MCF 10A (cell line): ENCODE results near the gene PLD4. TPM values are rescaled to one million over a fixed set of nuclear protein-coding genes. Genes with fewer than 3 reads are reported as not detected.

Experiments used
- BruUV-seq: library from RNA; stranded (reverse); fragments of 400-500 nt; replicated peaks from 2 replicates; lab custom pipeline; 2021; lab: Mats Ljungman, UMichigan
- CTCF ChIA-PET: fragments of 300-600 bp; sonication (Branson Sonifier 250); formaldehyde crosslinking; extraction: SDS; loops from one replicate; lab custom pipeline; 2021; ENCODE audit warnings: antibody characterized with exemption, inconsistent platforms; lab: Yijun Ruan, JAX
- POLR2A ChIA-PET: fragments of 300-600, 350-650 bp; sonication (Branson Sonifier 250); formaldehyde crosslinking; extraction: SDS; loops from one replicate; lab custom pipeline; 2020; ENCODE audit warnings: antibody characterized with exemption, inconsistent platforms; lab: Yijun Ruan, JAX
- DNase-seq: peaks from one replicate; pipeline ENCODE4 v3.0.0-alpha.2; 2018; ENCODE audit not compliant: unreplicated experiment
- H3K27ac Mint-ChIP-seq: one replicate; pipeline ENCODE4 v1.8.0; 2022; ENCODE audit warnings: mild to moderate bottlenecking, low read depth, mixed read lengths; ENCODE audit not compliant: unreplicated experiment
- H3K27me3 Mint-ChIP-seq: one replicate; pipeline ENCODE4 v1.8.0; 2022; ENCODE audit warnings: mixed read lengths; ENCODE audit not compliant: insufficient read depth, unreplicated experiment
- H3K36me3 Mint-ChIP-seq: one replicate; pipeline ENCODE4 v1.8.0; 2022; ENCODE audit warnings: mild to moderate bottlenecking, moderate library complexity, mixed read lengths; ENCODE audit not compliant: insufficient read depth, unreplicated experiment
- H3K4me1 Mint-ChIP-seq: one replicate; pipeline ENCODE4 v1.8.0; 2022; ENCODE audit warnings: mixed read lengths; ENCODE audit not compliant: insufficient read depth, unreplicated experiment
- H3K4me3 Mint-ChIP-seq: one replicate; pipeline ENCODE4 v1.8.0; 2022; ENCODE audit warnings: mild to moderate bottlenecking, moderate library complexity, mixed read lengths; ENCODE audit not compliant: unreplicated experiment
- H3K9me3 Mint-ChIP-seq: one replicate; pipeline ENCODE4 v1.8.0; 2022; ENCODE audit warnings: mixed read lengths; ENCODE audit not compliant: unreplicated experiment
- intact Hi-C: fragments of 100-400 bp; cut with micrococcal nuclease; formaldehyde crosslinking; loops from 2 replicates; pipeline ENCODE4 v1.14.1; 2022
- total RNA-seq: library from RNA; stranded (reverse); gene quantifications from 2 replicates; pipeline ENCODE4 v1.2.3, GENCODE V29; 2022
- TF ChIP-seq, protein P1 (sequence below): fragments of 200-600 bp; IDR thresholded peaks from one replicate; pipeline ENCODE4 v1.8.0; 2022; ENCODE audit warnings: antibody characterized with exemption, mild to moderate bottlenecking; ENCODE audit not compliant: unreplicated experiment

PLD4 gene
- total RNA-seq, 1 experiment from 2014 or later = not detected

GRCh38 chr14:104893435-104894207, 31.1 kb upstream of the PLD4 start:
- TF ChIP-seq, protein P1, sequence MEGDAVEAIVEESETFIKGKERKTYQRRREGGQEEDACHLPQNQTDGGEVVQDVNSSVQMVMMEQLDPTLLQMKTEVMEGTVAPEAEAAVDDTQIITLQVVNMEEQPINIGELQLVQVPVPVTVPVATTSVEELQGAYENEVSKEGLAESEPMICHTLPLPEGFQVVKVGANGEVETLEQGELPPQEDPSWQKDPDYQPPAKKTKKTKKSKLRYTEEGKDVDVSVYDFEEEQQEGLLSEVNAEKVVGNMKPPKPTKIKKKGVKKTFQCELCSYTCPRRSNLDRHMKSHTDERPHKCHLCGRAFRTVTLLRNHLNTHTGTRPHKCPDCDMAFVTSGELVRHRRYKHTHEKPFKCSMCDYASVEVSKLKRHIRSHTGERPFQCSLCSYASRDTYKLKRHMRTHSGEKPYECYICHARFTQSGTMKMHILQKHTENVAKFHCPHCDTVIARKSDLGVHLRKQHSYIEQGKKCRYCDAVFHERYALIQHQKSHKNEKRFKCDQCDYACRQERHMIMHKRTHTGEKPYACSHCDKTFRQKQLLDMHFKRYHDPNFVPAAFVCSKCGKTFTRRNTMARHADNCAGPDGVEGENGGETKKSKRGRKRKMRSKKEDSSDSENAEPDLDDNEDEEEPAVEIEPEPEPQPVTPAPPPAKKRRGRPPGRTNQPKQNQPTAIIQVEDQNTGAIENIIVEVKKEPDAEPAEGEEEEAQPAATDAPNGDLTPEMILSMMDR = no peak
- H3K9me3 Mint-ChIP-seq = no peaks in the 10 kb centered on the region
- H3K4me1 Mint-ChIP-seq = no peaks in the 10 kb centered on the region
- peaks cover 23% of the 10 kb centered on the region for H3K36me3 Mint-ChIP-seq
- CTCF ChIA-PET = interaction anchor here (1.0 to 1.1 kb wide), 3 partner anchors 123 to 197 kb away, joined by 3 to 4 read pairs (median 3); no protein-coding TSS in a partner anchor
- POLR2A ChIA-PET = interaction anchor here (0.6 to 1.7 kb wide), 3 partner anchors 10 to 171 kb away, joined by 3 to 4 read pairs (median 4); no protein-coding TSS in a partner anchor
- no peak overlapping the region for H3K27ac Mint-ChIP-seq
- no TSS peak for BruUV-seq
- H3K4me3 Mint-ChIP-seq = no peak overlapping the region
- intact Hi-C loops = no loop called here
- H3K27me3 Mint-ChIP-seq = no peaks in the 10 kb centered on the region
- DNase-seq = no peak

DNA sequence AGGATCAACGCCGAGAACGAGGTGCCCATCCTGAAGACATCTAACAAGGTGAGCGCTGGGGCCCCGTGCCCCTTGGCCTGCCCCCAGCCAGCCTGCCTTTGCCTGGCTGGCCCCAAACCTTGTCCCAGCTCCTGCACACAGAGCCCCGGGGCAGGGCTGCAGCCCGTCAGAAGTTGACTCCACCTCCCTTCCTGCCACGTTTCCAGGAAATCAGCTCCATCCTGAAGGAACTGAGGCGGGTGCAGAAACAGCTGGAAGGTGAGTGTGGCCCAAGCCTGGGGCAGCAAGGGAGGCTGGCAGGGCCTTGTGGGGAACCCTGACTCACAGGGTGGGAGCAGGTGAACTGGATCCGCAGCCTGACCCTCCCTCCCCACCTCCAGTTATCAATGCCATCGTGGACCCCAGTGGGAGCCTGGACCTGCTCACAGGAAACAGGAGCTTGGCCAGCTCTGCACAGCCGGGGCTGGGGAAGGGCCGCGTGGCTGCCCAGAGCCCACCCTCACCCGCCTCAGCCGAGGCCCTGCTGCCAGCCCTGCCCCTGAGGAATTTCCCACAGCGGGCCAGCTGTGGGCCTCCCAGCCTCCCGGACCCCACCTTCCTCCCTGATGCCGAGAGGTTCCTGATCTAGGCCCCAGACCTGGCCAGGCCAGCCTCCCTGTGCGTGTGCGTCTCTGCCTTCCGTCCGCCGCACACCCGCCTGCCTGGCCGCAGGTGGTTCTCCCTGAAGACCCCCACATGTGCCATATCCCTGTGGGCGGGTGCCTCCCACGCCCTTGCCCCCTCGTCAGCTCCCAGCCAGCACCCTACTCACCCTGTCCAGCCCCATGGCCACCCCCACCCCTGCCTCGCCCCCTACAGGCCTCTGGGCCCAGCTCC, 30.1 kb upstream of the PLD4 start:
- TF ChIP-seq, protein P1 = no peak
- H3K36me3 Mint-ChIP-seq = peaks cover 17% of the 10 kb centered on the region
- CTCF ChIA-PET = interaction anchor here (0.6 to 2.4 kb wide), 6 partner anchors 122 to 1024 kb away, joined by 3 to 12 read pairs (median 4); no protein-coding TSS in a partner anchor
- H3K27me3 Mint-ChIP-seq = no peaks in the 10 kb centered on the region
- DNase-seq = no peak
- H3K27ac Mint-ChIP-seq = no peak overlapping the region
- POLR2A ChIA-PET = interaction anchor here (0.6 kb wide), 1 partner anchor 55 kb away, joined by 3 read pairs; no protein-coding TSS in a partner anchor
- no TSS peak for BruUV-seq
- H3K4me3 Mint-ChIP-seq = no peak overlapping the region
- intact Hi-C loops = no loop called here
- H3K4me1 Mint-ChIP-seq = no peaks in the 10 kb centered on the region
- H3K9me3 Mint-ChIP-seq = no peaks in the 10 kb centered on the region

DNA sequence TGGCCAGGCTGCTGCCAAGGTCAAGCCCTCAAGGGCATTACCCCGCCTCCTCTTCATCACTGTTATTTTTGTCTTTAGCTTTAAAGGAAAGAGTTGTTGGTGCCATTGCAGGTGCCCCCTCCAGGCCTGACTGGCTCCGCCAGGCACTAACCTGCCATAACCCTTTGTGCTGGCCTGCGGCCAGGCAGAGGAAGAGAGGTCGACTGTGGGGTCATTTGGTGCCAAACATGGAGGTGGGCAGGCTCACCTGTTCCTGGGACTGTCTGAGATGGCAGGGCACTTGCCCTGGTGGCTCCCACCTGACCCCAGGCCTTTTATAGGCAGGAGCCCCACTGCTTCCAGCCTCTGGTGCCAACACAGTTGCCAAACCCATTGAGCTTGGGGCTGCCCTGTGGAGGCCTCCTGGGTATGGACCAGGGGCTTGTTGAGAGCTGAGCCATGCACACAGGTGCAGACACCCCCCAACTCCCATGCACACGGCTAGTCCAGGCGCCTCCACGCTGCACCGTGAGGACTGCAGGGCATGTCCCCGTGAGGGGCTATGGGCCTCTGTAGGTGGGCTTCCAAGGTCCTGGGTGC, 29.4 kb upstream of the PLD4 start:
- peaks cover 15% of the 10 kb centered on the region for H3K36me3 Mint-ChIP-seq
- intact Hi-C loops = no loop called here
- CTCF ChIA-PET = interaction anchor here (0.8 to 2.4 kb wide), 8 partner anchors 12 to 192 kb away, joined by 3 to 12 read pairs (median 5); no protein-coding TSS in a partner anchor
- no TSS peak for BruUV-seq
- TF ChIP-seq, protein P1 = no peak
- H3K4me3 Mint-ChIP-seq = no peak overlapping the region
- H3K4me1 Mint-ChIP-seq = no peaks in the 10 kb centered on the region
- H3K9me3 Mint-ChIP-seq = no peaks in the 10 kb centered on the region
- no peaks in the 10 kb centered on the region for H3K27me3 Mint-ChIP-seq
- no peak for DNase-seq
- POLR2A ChIA-PET = interaction anchor here (0.6 kb wide), 2 partner anchors 26 to 56 kb away, joined by 3 read pairs; no protein-coding TSS in a partner anchor
- H3K27ac Mint-ChIP-seq = no peak overlapping the region
